Measurements from ENCODE around the gene R3HDM1.

The R3HDM1 gene

DNA sequence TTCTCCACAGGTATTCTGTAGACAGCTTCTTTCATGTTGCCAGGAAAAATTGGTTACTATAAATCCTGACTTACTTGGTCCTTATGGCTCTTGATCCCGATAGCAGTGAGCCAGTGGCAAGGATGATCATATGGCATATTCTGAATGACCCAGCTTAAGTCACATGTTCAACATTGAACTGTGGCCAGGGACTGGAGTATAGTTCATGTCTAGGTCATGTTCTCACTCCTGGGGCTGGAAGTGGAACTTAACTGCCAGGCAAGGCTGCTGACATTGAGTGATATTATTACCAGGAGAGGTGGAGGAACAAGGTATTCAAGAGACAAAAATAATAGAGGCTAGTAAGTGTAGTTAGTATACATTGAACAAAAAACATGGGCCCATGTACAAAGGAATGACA, 26.2 kb downstream of the R3HDM1 start:
- CTCF ChIA-PET = interaction anchor here (1.1 kb wide), 1 partner anchor 152 kb away, joined by 4 read pairs; no protein-coding TSS in a partner anchor
- POLR2A ChIA-PET = no interaction called here
- H3K4me3 ChIP-seq (ENCODE audit: low read depth, low read length) = no peak overlapping the region
- TF ChIP-seq, protein P1, sequence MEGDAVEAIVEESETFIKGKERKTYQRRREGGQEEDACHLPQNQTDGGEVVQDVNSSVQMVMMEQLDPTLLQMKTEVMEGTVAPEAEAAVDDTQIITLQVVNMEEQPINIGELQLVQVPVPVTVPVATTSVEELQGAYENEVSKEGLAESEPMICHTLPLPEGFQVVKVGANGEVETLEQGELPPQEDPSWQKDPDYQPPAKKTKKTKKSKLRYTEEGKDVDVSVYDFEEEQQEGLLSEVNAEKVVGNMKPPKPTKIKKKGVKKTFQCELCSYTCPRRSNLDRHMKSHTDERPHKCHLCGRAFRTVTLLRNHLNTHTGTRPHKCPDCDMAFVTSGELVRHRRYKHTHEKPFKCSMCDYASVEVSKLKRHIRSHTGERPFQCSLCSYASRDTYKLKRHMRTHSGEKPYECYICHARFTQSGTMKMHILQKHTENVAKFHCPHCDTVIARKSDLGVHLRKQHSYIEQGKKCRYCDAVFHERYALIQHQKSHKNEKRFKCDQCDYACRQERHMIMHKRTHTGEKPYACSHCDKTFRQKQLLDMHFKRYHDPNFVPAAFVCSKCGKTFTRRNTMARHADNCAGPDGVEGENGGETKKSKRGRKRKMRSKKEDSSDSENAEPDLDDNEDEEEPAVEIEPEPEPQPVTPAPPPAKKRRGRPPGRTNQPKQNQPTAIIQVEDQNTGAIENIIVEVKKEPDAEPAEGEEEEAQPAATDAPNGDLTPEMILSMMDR (IDR thresholded peaks at IDR 0.05; ENCODE audit: insufficient read depth, low read length, missing control alignments) = no peak
- no peak for DNase-seq (ENCODE audit: low read depth, low spot score)

DNA sequence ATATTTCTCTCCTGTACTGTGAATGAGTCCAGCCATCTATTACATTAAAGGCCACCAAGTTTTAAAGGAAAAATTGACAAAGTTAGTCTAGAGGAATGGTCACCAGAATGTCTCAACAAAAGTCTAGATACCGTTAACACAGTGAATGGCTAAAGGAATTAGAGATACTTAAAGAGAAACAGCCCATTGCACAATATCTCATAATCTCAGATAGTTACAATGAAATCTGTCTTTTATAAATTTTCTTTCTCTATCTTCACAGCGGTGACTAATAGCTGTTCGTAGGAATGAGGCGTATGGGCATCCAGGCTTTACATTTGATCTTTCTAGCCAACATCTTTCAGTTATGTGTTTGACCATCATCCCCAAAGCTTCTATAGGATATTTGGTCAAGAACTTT, 30.6 kb downstream of the R3HDM1 start:
- H3K4me3 ChIP-seq (ENCODE audit: low read depth, low read length) = no peak overlapping the region
- POLR2A ChIA-PET = no interaction called here
- TF ChIP-seq, protein P1 (IDR thresholded peaks at IDR 0.05; ENCODE audit: insufficient read depth, low read length, missing control alignments) = no peak
- DNase-seq (ENCODE audit: low read depth, low spot score) = no peak
- CTCF ChIA-PET = no interaction called here

DNA sequence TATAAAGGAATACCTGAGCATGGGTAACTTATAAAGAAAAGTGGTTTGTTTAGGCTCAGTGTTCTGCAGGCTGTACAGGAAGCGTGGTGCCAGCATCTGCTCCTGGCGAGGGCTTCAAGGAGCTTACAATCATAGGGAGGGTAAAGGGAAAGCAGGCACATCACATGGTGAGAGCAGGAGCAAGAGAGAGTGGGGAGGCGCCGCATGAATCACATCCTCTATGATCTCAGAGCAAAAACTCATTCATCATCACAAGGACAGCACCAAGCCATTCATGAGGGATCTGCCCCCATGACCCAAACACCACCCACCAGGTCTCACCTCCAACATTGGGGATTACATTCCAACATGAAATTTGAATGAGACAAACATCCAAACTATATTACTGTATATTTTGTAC, 32.5 kb downstream of the R3HDM1 start:
- CTCF ChIA-PET = no interaction called here
- TF ChIP-seq, protein P1 (IDR thresholded peaks at IDR 0.05; ENCODE audit: insufficient read depth, low read length, missing control alignments) = no peak
- DNase-seq (ENCODE audit: low read depth, low spot score) = no peak
- H3K4me3 ChIP-seq (ENCODE audit: low read depth, low read length) = no peak overlapping the region
- POLR2A ChIA-PET = no interaction called here

DNA sequence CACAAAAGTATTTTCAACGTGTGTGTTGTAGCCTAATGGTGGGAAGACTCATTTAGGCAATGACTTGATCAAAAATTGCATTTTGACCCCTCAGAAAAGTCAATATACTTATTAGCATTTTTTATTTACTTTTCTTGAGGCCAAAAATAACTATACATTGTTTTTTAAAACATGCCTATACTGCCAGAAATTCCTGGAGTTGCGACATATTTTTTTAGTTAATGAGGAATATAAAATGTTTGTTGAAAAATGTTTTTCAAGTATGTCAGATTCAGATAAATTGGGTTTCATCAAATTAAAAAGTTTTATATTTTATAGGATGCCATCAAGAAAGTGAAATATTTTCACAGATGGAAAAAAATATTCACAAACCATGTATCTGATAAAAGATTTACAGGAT, 39.6 kb downstream of the R3HDM1 start:
- CTCF ChIA-PET = interaction anchor here (0.9 kb wide), 1 partner anchor 567 kb away, joined by 4 read pairs; no protein-coding TSS in a partner anchor
- H3K4me3 ChIP-seq (ENCODE audit: low read depth, low read length) = no peak overlapping the region
- TF ChIP-seq, protein P1 (IDR thresholded peaks at IDR 0.05; ENCODE audit: insufficient read depth, low read length, missing control alignments) = no peak
- no peak for DNase-seq (ENCODE audit: low read depth, low spot score)
- POLR2A ChIA-PET = no interaction called here

DNA sequence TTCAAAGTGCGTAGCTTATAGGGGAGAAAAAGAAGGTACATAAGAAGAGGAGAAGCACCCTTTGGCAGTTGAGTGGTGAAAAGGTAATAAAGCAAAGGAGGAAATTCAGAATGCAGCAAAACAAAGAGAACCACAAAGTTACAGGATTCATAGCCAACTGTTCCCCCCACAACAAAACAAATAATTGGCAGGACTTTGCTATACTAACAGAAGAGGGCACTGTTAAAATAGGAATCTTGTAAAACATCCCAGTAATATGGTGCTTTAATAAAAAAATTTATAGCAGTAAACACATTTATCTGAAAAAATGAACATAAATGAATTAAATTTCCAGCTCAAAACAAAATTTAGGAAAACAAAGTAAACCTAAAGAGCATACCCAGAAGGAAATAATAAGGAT, 42.3 kb downstream of the R3HDM1 start:
- TF ChIP-seq, protein P1 (IDR thresholded peaks at IDR 0.05; ENCODE audit: insufficient read depth, low read length, missing control alignments) = no peak
- ChIA-PET CTCF (interaction anchor here (1.1 to 1.7 kb wide), 3 partner anchors 10 to 144 kb away, joined by 3 to 5 read pairs (median 4); no protein-coding TSS in a partner anchor), POLR2A (no interaction called here)
- H3K4me3 ChIP-seq (ENCODE audit: low read depth, low read length) = no peak overlapping the region
- no peak for DNase-seq (ENCODE audit: low read depth, low spot score)

DNA sequence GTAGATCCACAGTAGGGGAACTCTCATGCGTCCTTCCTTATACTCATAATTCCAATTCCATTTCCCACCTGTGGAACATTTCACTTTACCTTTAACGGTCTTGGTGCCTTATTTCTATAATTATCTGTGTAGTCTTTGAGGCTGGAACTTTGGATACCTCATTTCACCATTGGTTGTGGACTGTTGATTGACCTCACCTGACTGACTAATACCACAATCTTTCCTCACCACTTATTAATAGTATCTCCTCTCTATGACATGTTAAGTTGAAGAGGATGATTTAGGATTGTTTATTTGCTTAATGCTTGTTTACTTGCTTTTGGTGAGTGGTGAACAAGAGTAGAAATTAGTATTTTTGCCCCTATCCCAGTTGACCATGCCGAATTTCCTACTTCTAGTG, 50.0 kb downstream of the R3HDM1 start:
- DNase-seq (ENCODE audit: low read depth, low spot score) = no peak
- TF ChIP-seq, protein P1 (IDR thresholded peaks at IDR 0.05; ENCODE audit: insufficient read depth, low read length, missing control alignments) = no peak
- H3K4me3 ChIP-seq (ENCODE audit: low read depth, low read length) = no peak overlapping the region
- ChIA-PET POLR2A (no interaction called here), CTCF (no interaction called here)

All from AG04449 (cell line).